IMR-90 (cell line): ENCODE measurements around the gene TNFSF12. TPM values are rescaled to one million over a fixed set of nuclear protein-coding genes. Genes with fewer than 3 reads are reported as not detected.

Experiments used
- microRNA-seq, 2 experiments: library from miRNA; stranded (forward) in 1 of 2; unstranded in 1 of 2; fragments of 10-50 nt in 1 of 2; fragments of <30 nt in 1 of 2; gene quantifications in 1 of 2; microRNA quantifications in 1 of 2; one replicate each; pipeline versions ENCODE3 to v1.1.0; 2013 to 2020; ENCODE audit not compliant: insufficient read depth in 1 of 2, insufficient read length in 1 of 2, unreplicated experiment in 1 of 2
- polyA plus RNA-seq, 3 experiments: library from polyadenylated mRNA; depleted of rRNA; stranded (reverse); fragments of >200 nt; gene quantifications; 2 replicates each; pipeline ENCODE4 v1.2.3, GENCODE V29; 2012; ENCODE audit warnings: low replicate concordance in 1 of 3
- small RNA-seq, 5 experiments: library from RNA; depleted of rRNA; stranded (forward); fragments of <200 nt; gene quantifications; one replicate each; pipeline ENCODE3, GENCODE V24; 2012
- total RNA-seq: library from RNA; depleted of rRNA; stranded (reverse); fragments of >200 nt; gene quantifications from 2 replicates; pipeline ENCODE4 v1.2.3, GENCODE V29; 2012; rRNA removed

TNFSF12 gene
- total and polyA plus RNA-seq, 2 of the 4 experiments (the other 2 are of a cell fraction) = 2.7 to 22.0 TPM

Small RNAs within 50 kb of the gene (microRNA-seq; reads per million reads assigned to microRNA genes)
- gene CD68 (ENCODE audit: insufficient read depth, insufficient read length) (not detected), gene RF00019 (ENCODE audit: insufficient read depth, insufficient read length) (not detected), gene SNORA48 (ENCODE audit: insufficient read depth, insufficient read length) (not detected), gene SNORD10 (ENCODE audit: insufficient read depth, insufficient read length) (not detected)

Small RNAs within 50 kb of the gene (small RNA-seq; reads per million reads assigned to genes)
- gene CD68 (0 reads per million in 5 experiments), gene RF00019 (0 reads per million in 5 experiments), gene SNORA48 (0 reads per million in 5 experiments), gene SNORD10 (0 reads per million in 5 experiments)

Other genes starting within 250 kb of the TNFSF12 start
Only the 30 nearest of the 32 such genes appear.
- 8.4 and 9.2 TPM in 2 replicates for gene NEURL4, start 219.7 kb upstream of the TNFSF12 start, total RNA-seq
- gene NEURL4, start 219.7 kb upstream of the TNFSF12 start, polyA plus RNA-seq (2012; rRNA removed) = 23.3 and 26.3 TPM in 2 replicates
- under 0.01 and 0.83 TPM in 2 replicates for gene ACAP1, start 212.5 kb upstream of the TNFSF12 start, total RNA-seq
- gene ACAP1, start 212.5 kb upstream of the TNFSF12 start, polyA plus RNA-seq (2012; rRNA removed) = 2.1 and 2.3 TPM in 2 replicates
- 10.6 and 10.8 TPM in 2 replicates for gene KCTD11, start 196.9 kb upstream of the TNFSF12 start, total RNA-seq
- gene KCTD11, start 196.9 kb upstream of the TNFSF12 start, polyA plus RNA-seq (2012; rRNA removed) = 14.4 and 16.4 TPM in 2 replicates
- not detected in 2 replicates for gene TMEM95, start 193.9 kb upstream of the TNFSF12 start, total RNA-seq
- not detected in 2 replicates for gene TMEM95, start 193.9 kb upstream of the TNFSF12 start, polyA plus RNA-seq (2012; rRNA removed)
- under 0.01 and 0.54 TPM in 2 replicates for gene TNK1, start 168.0 kb upstream of the TNFSF12 start, total RNA-seq
- 0.44 and 0.55 TPM in 2 replicates for gene TNK1, start 168.0 kb upstream of the TNFSF12 start, polyA plus RNA-seq (2012; rRNA removed)
- 6.1 and 6.4 TPM in 2 replicates for gene PLSCR3, start 154.5 kb upstream of the TNFSF12 start, total RNA-seq
- gene PLSCR3, start 154.5 kb upstream of the TNFSF12 start, polyA plus RNA-seq (2012; rRNA removed) = 116 and 131 TPM in 2 replicates
- 35.3 and 38.4 TPM in 2 replicates for gene TMEM256, start 145.0 kb upstream of the TNFSF12 start, total RNA-seq
- 174 and 252 TPM in 2 replicates for gene TMEM256, start 145.0 kb upstream of the TNFSF12 start, polyA plus RNA-seq (2012; rRNA removed)
- gene NLGN2, start 141.2 kb upstream of the TNFSF12 start, total RNA-seq = 1.7 and 1.8 TPM in 2 replicates
- 36.7 and 38.1 TPM in 2 replicates for gene NLGN2, start 141.2 kb upstream of the TNFSF12 start, polyA plus RNA-seq (2012; rRNA removed)
- gene SPEM1, start 128.7 kb upstream of the TNFSF12 start, total RNA-seq = not detected in 2 replicates
- not detected in 2 replicates for gene SPEM1, start 128.7 kb upstream of the TNFSF12 start, polyA plus RNA-seq (2012; rRNA removed)
- not detected in 2 replicates for gene SPEM2, start 123.4 kb upstream of the TNFSF12 start, total RNA-seq
- not detected in 2 replicates for gene SPEM2, start 123.4 kb upstream of the TNFSF12 start, polyA plus RNA-seq (2012; rRNA removed)
- gene SPEM3, start 120.2 kb upstream of the TNFSF12 start, total RNA-seq = not detected in 2 replicates
- gene SPEM3, start 120.2 kb upstream of the TNFSF12 start, polyA plus RNA-seq (2012; rRNA removed) = not detected in 2 replicates
- gene TMEM102, start 113.6 kb upstream of the TNFSF12 start, total RNA-seq = 1.1 and 1.4 TPM in 2 replicates
- 2.2 and 2.3 TPM in 2 replicates for gene TMEM102, start 113.6 kb upstream of the TNFSF12 start, polyA plus RNA-seq (2012; rRNA removed)
- gene FGF11, start 109.5 kb upstream of the TNFSF12 start, total RNA-seq = 0.18 and 0.28 TPM in 2 replicates
- 0.99 and 1.1 TPM in 2 replicates for gene FGF11, start 109.5 kb upstream of the TNFSF12 start, polyA plus RNA-seq (2012; rRNA removed)
- 4.2 and 4.3 TPM in 2 replicates for gene CHRNB1, start 104.0 kb upstream of the TNFSF12 start, total RNA-seq
- gene CHRNB1, start 104.0 kb upstream of the TNFSF12 start, polyA plus RNA-seq (2012; rRNA removed) = 6.0 and 6.4 TPM in 2 replicates
- 6.3 and 8.3 TPM in 2 replicates for gene ZBTB4, start 69.4 kb upstream of the TNFSF12 start, total RNA-seq
- gene ZBTB4, start 69.4 kb upstream of the TNFSF12 start, polyA plus RNA-seq (2012; rRNA removed) = 20.1 and 20.3 TPM in 2 replicates
- not detected in 2 replicates for gene SLC35G6, start 67.6 kb upstream of the TNFSF12 start, total RNA-seq
- gene SLC35G6, start 67.6 kb upstream of the TNFSF12 start, polyA plus RNA-seq (2012; rRNA removed) = not detected in 2 replicates
- gene POLR2A, start 64.7 kb upstream of the TNFSF12 start, total RNA-seq = 56.4 and 56.6 TPM in 2 replicates
- 38.4 and 54.0 TPM in 2 replicates for gene POLR2A, start 64.7 kb upstream of the TNFSF12 start, polyA plus RNA-seq (2012; rRNA removed)
- 0.56 TPM in 1 of 2 replicates, not detected in the other for gene TNFSF13, start 9.7 kb downstream of the TNFSF12 start, total RNA-seq
- gene TNFSF13, start 9.7 kb downstream of the TNFSF12 start, polyA plus RNA-seq (2012; rRNA removed) = 0.98 and 1.3 TPM in 2 replicates
- 72.8 and 120 TPM in 2 replicates for gene SENP3, start 12.9 kb downstream of the TNFSF12 start, total RNA-seq
- 74.7 and 82.4 TPM in 2 replicates for gene SENP3, start 12.9 kb downstream of the TNFSF12 start, polyA plus RNA-seq (2012; rRNA removed)
- 16.0 and 23.3 TPM in 2 replicates for gene CD68, start 30.6 kb downstream of the TNFSF12 start, total RNA-seq
- gene CD68, start 30.6 kb downstream of the TNFSF12 start, polyA plus RNA-seq (2012; rRNA removed) = 43.1 and 55.0 TPM in 2 replicates
- 142 and 149 TPM in 2 replicates for gene MPDU1, start 34.8 kb downstream of the TNFSF12 start, total RNA-seq
- gene MPDU1, start 34.8 kb downstream of the TNFSF12 start, polyA plus RNA-seq (2012; rRNA removed) = 135 and 152 TPM in 2 replicates
- 0.18 and 0.28 TPM in 2 replicates for gene SOX15, start 41.0 kb downstream of the TNFSF12 start, total RNA-seq
- 0.62 and 1.0 TPM in 2 replicates for gene SOX15, start 41.0 kb downstream of the TNFSF12 start, polyA plus RNA-seq (2012; rRNA removed)
- gene FXR2, start 65.8 kb downstream of the TNFSF12 start, total RNA-seq = 38.6 and 39.1 TPM in 2 replicates
- gene FXR2, start 65.8 kb downstream of the TNFSF12 start, polyA plus RNA-seq (2012; rRNA removed) = 55.9 and 59.8 TPM in 2 replicates
- gene SAT2, start 78.8 kb downstream of the TNFSF12 start, total RNA-seq = 20.4 and 21.4 TPM in 2 replicates
- 43.8 and 45.9 TPM in 2 replicates for gene SAT2, start 78.8 kb downstream of the TNFSF12 start, polyA plus RNA-seq (2012; rRNA removed)
- 0.36 TPM in 1 of 2 replicates, not detected in the other for gene SHBG, start 81.1 kb downstream of the TNFSF12 start, total RNA-seq
- 0.38 and 0.40 TPM in 2 replicates for gene SHBG, start 81.1 kb downstream of the TNFSF12 start, polyA plus RNA-seq (2012; rRNA removed)
- gene ATP1B2, start 101.9 kb downstream of the TNFSF12 start, total RNA-seq = not detected in 2 replicates
- gene ATP1B2, start 101.9 kb downstream of the TNFSF12 start, polyA plus RNA-seq (2012; rRNA removed) = 0.02 TPM in 1 of 2 replicates, not detected in the other
- 26.4 and 31.2 TPM in 2 replicates for gene TP53, start 138.4 kb downstream of the TNFSF12 start, total RNA-seq
- 41.6 and 48.5 TPM in 2 replicates for gene TP53, start 138.4 kb downstream of the TNFSF12 start, polyA plus RNA-seq (2012; rRNA removed)
- 5.0 and 6.6 TPM in 2 replicates for gene WRAP53, start 139.4 kb downstream of the TNFSF12 start, total RNA-seq
- 9.4 and 9.5 TPM in 2 replicates for gene WRAP53, start 139.4 kb downstream of the TNFSF12 start, polyA plus RNA-seq (2012; rRNA removed)
- gene EFNB3, start 156.1 kb downstream of the TNFSF12 start, total RNA-seq = 0.54 and 0.56 TPM in 2 replicates
- 2.0 TPM in 2 replicates for gene EFNB3, start 156.1 kb downstream of the TNFSF12 start, polyA plus RNA-seq (2012; rRNA removed)
- gene DNAH2, start 168.7 kb downstream of the TNFSF12 start, total RNA-seq = under 0.01 TPM in 2 replicates
- 0.01 and 0.02 TPM in 2 replicates for gene DNAH2, start 168.7 kb downstream of the TNFSF12 start, polyA plus RNA-seq (2012; rRNA removed)